GM12873 (cell line): ENCODE results near the gene WBP2NL.

Source experiments
- TF ChIP-seq, protein P1 (sequence below): IDR thresholded peaks from 2 replicates; pipeline ENCODE4 v1.5.1; 2012; ENCODE audit warnings: low read depth, mild to moderate bottlenecking, moderate library complexity, low read length, control low read depth; ENCODE audit not compliant: insufficient read depth; ENCODE audit errors: missing control alignments

Gene WBP2NL

DNA sequence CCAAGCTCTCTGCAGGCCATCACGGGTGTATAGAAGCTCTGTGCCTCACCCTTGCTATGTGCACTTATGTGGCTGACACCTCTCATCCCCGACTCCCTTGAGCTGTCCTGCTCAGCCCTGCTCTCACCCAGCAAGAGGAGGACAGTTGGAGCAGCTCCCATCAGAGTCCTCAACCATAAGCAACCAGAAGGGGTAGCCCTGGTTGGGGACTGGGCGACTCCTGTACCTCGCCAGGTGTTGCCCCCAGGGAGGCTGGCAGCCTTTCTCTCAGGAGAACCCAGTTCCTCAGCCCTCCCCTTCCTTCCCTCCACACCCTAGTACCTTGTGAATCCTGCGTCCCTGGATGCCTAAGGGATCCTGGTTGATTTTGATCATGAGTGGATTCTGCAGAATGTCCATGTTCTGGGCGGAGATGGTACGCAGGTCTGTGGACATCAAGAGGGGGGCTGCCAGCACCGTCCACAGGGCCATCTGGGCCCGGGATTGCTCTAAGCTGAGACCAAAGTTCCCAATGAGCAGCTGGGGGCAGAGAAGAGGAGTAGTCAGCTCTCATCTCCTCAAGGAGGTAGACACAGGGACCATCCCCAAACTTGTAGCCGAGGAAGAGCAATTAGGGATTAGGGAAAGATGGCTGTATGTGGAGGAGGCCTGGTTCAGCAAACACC, 64.0 kb downstream of the WBP2NL start:
- TF ChIP-seq, protein P1, sequence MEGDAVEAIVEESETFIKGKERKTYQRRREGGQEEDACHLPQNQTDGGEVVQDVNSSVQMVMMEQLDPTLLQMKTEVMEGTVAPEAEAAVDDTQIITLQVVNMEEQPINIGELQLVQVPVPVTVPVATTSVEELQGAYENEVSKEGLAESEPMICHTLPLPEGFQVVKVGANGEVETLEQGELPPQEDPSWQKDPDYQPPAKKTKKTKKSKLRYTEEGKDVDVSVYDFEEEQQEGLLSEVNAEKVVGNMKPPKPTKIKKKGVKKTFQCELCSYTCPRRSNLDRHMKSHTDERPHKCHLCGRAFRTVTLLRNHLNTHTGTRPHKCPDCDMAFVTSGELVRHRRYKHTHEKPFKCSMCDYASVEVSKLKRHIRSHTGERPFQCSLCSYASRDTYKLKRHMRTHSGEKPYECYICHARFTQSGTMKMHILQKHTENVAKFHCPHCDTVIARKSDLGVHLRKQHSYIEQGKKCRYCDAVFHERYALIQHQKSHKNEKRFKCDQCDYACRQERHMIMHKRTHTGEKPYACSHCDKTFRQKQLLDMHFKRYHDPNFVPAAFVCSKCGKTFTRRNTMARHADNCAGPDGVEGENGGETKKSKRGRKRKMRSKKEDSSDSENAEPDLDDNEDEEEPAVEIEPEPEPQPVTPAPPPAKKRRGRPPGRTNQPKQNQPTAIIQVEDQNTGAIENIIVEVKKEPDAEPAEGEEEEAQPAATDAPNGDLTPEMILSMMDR = no peak

DNA sequence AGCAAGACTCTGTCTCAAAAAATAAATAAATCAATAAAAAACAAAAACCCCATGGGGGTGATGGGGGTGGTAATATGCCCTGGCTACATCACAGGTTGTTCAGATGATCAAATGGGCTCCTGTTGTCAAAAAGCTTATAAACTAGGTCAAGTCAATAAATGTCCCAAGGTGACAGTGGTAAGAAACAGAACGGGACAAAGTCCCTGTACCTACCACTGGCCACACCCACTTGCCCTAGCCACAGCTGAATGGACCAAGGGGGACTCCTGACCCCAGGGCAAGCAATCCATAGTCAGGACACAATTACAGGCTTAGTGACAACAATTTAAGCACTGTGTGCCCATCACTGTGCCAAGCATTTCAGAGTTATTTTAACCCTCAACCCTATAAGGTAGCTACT, 66.0 kb downstream of the WBP2NL start:
- TF ChIP-seq, protein P1 = no peak

DNA sequence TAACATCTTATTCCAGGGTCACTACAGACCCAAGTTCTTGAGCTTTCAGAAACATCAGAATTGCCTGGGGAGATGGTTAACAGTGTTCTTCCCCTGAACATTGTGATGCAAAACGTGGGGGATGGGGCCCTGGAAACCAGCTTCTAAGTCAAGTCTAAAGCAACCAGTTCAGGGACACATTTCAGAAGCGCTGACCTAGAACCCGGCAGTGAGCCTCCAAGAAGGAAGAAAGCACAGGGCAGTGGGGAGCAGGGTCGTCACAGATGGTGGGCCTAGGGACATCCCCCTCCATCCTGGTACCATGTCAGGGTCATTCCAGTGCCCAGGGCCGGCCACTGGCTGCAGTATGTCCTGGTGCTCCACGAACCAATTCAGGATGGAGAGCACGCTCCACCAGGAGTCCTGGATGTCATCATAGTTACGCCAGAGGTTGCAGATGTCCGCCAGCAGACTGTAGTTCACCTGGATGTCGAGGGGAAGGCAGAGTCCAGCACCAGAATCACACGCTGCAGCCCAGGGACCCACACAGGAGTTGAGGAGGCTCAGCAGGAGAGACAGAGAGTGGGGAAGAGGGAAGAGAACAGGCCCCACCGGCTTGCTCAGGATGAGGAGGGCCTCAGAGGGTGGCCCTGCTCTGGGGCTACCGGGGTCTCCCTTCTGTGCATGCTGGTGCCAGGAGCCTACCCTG, 67.0 kb downstream of the WBP2NL start:
- TF ChIP-seq, protein P1 = no peak

DNA sequence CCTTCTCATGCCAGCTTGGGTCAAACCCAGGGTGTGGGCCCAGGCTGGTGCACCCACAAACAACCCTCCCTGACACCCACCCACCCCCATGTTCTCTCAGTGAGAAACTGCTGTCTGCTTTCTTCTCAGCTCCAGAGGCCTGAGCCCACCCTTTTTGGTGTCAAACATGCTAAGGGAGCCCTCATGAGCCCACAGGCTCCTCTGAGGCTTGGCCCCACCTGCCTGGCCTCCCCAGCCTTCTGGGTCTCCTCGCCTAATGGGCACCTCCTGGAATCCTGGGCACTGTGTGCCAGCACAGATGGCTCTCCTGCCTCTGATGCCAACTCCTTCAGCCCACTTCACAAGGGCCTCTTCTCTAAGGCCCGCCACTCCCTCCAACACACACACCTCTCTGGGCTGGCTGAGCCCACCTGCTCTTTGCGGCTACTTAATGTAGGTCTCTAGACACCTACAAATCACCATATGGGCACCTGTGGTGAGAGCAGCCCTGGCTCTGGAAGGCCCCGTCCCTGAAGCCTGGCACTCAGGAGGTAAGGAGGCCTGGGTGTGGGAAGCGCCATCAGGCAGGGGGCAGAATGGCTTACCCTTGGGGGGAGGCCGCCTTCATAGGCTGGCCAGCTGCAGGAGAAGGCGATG, 67.7 kb downstream of the WBP2NL start:
- TF ChIP-seq, protein P1 = no peak

DNA sequence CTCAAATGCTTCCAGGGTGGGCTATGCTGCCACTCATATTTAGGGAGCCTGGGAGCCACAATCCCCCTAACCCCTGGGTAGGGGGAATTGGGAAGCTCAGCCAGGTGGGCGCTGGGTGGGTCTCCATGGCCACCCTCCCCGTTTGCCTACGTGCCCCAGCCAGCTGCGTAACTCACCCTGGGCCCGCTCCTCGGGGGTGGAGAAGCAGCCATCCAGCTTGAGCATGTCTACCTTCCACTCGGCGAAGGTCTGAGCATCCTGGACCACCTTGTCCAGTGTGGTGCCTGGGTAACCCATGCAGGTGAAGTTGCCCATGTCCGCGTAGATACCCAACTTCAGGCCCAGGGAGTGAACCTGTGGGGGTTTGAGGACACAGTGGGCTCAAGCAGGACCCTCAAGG, 68.3 kb downstream of the WBP2NL start:
- TF ChIP-seq, protein P1 = no peak

DNA sequence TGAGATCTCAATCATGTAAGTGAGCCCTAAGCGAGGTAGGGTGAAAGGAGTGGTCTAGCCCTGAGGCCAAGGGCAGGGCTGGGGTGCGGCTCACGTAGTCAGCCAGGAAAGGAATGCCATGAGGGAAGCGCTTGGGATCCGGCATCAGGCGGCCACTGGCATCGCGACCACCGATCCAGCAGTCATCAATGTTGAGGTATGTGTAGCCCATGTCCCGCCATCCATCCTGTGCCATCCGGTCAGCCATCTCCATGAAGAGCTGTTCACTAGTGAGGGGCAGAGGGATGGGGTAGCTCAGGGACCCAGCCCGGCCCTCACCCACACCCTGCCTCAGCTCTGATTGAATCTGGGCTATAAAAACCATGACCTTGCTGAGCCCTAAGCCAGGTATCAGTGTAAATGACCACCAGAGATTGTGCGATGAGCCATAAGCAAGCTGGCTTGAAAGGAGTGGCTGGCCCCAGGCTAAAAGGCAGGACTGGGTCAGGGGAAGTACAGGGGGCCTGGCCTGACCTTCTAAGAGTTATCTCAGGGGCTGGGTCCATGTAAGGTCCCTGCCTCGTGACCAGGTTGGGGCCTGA, 69.2 kb downstream of the WBP2NL start:
- TF ChIP-seq, protein P1 = no peak

DNA sequence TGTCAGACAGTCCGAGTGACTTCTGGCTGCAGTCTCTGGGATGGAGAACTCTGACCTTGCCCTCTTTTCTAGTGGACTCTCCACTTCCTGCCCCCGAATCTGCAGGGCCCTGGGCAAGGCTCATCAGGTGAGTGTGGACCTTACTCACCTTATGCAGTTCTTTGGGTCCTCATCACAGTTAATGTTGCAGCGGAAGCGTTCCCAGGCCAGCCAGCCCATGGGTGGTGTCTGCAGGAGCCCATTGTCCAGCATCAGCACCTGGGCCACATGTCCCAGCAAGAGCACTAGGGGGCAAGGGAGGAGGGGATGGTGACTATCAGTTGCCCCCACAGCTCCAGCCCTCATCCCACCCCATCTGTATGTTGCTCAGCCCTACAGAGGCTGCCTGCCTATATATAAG, 69.7 kb downstream of the WBP2NL start:
- TF ChIP-seq, protein P1 = no peak
